ENCODE data around the gene TMEM101.
"Not testable (repeated sequence)": the region's sequence is repeated elsewhere in the genome, so short reads cannot be mapped to it uniquely, and the experiment has no call there.

TMEM101 gene

DNA sequence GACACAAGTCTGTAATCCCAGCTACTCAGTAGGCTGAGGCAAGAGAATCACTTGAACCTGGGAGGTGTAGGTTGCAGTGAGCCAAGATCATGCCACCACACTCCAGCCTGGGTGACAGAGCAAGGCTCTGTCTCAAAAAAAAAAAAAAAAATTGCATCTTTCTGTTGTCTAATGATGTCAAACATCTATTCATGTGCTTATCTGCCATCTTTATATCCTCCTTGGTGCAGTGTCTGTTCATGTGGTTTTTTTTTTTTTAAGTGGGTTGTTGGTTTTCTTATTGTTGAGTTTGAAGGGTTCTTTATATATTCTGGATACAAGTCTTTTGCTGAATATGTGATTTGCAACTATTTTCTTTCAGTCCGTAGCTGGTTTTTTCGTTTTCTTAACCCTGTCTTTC is 43.3 kb downstream of the TMEM101 start:
- not testable (repeated sequence) for DNase-seq

DNA sequence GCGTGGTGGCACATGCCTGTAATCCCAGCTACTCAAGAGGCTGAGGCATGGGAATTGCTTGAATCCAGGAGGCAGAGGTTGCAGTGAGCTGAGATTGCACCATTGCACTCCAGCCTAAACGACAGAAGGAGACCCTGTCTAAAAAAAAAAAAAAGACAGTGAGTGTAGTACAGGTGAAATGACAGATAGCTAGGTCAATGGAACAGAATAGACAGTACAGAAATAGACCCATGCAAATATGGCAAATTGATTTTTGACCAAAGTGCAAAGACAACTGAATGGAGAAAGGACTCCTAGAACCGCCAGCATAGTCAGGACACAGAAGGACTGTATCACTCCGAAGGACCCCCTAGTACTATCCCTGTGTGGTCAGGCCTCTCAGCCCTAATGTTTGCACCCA is 44.4 kb downstream of the TMEM101 start:
- no peak for DNase-seq

DNA sequence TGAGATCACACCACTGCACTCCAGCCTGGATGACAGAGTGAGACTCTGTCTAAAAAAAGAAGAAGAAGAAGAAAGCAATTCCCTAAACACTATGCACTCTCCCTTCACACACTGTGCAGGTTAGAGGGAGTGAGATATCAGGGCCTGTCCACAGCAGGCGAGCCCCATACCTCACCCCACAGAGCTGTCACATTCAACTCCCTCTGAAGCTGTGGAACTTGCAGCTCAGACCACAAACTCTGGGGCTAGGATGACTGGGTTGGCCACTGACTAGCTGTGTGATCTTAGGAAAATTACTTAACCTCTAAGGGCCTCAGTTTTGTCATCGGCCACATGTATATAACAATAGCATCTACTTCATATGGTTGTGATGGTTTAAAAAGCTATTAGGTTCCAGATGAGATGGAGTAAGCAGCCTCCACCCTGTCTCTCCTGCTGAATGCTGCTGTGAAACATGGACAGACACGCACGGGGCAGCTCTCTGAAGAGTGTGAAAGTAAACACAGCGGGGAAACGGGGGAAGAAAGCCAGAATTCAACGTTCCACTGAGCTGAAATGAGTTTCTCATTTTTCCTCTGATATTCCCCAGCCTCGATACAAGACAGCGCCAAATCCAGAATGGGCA is 47.4 kb downstream of the TMEM101 start:
- DNase-seq: no peak

DNA sequence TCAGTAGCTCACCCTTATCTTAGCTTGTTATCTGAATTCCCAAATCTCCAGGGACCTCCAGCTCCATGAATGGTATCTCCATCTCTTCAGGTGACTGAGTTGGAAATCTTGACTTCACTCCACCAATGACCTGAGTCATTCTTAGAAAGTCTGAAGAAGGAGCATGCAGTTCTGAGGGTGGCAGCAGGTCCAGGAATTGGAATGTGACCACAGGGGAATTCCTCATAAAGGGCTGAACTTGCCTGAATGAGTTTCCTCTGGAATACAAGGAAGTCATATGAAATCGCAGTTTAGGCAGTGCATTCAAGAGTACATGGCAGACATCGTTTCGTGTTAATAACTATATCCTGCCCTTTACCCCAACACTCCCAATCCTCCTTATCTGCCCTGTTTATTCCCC is 48.5 kb downstream of the TMEM101 start:
- DNase-seq: no peak

DNA sequence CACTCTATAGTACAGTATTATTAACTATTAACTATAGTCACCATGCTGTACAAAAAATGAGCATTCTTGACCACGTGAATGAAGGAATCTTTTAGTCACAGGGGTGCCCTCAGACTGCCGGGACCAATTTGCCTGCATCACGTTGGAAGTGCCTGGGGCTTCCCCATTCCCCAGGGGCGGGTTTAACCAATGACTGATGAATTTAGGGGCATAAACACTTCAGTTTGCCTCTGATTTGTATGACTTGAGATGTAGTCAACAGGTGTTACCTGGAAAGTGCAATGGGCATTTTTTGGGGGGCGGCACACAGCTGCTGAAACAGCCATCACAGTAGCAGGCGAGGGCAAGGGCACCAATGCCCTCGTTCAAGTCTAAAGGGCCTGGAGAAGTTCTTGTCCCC is 52.3 kb downstream of the TMEM101 start:
- DNase-seq: no peak

DNA sequence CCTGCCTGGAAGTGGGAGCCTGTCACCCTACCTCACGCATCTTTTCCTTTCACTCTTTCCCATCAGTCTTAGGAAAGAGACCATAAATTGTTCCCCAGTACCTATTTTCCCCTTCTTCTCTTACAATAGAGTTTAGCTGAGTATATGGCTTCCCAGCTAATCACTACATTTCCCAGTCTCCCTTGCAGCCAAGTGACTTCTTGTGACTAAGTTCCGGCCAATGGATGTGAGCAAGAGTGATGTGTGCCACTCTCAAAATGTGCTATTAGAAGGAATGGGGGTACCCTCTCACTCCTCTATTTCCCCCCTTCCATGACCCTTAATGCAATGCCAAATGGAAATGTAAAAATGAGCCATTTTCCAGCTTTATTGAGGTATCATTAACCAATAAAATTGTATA is 52.8 kb downstream of the TMEM101 start:
- no peak for DNase-seq

DNA sequence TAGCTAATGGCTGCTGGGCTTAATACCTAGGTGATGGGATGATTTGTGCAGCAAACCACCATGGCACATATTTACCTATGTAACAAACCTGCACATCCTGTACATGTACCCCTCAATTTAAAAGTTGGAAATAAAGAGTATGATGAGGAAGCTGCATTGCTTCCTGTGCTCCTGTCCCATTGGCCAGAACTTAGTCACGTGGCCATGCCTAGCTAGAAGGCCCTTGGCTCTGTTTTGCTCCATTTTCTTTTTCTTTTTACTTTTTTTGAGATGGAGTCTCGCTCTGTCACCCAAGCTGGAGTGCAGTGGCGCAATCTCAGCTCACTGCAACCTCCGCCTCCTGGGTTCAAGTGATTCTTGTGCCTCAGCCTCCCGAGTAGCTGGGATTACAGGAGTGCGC is 53.5 kb downstream of the TMEM101 start:
- not testable (repeated sequence) for DNase-seq
